ENCODE data around the gene NGDN.

- TF ChIP-seq EP300 (IDR thresholded peaks at IDR 0.05; ENCODE audit: borderline replicate concordance in 1 of 2, low read depth in 1 of 2, low read length in 1 of 2) (no peak), CTCF (IDR thresholded peaks at IDR 0.05) (no peak), SMC3 (IDR thresholded peaks at IDR 0.05; ENCODE audit: low read depth, low read length) (no peak), RAD21 (IDR thresholded peaks at IDR 0.05; ENCODE audit: low read length) (no peak), RCOR1 (IDR thresholded peaks at IDR 0.05; ENCODE audit: low read length) (no peak), POLR2AphosphoS5 (IDR thresholded peaks at IDR 0.05; ENCODE audit: low read depth, low read length) (no peak), MXI1 (IDR thresholded peaks at IDR 0.05; ENCODE audit: low read depth, low read length) (no peak), FOXM1 (IDR thresholded peaks at IDR 0.05; ENCODE audit: low read depth) (no peak)
These were observed 44.5 kb downstream of the NGDN start for GRCh38 chr14:23513818-23514643.

Measured in SK-N-SH (cell line).